OCI-LY7 (cell line): Measurements from ENCODE around the gene RICTOR.

ENCODE experiments used
- EZH2phosphoT487 ChIP-seq: fragments of 200-600 bp; sonication (generic); IDR thresholded peaks from 2 replicates; pipeline ENCODE4 v1.6.1; 2018; ENCODE audit warnings: low read depth, borderline replicate concordance, mild to moderate bottlenecking, mixed run types, antibody characterized with exemption, low read length, moderate library complexity, mixed read lengths
- TF ChIP-seq, protein P1 (sequence below): fragments of 200-600 bp; sonication (generic); conservative IDR thresholded peaks from 2 replicates; pipeline ENCODE4 v1.5.1; 2014; ENCODE audit warnings: mild to moderate bottlenecking, antibody characterized with exemption, low read length, moderate library complexity, mixed read lengths

GRCh38 chr5:39116344-39117170 is 42.4 kb upstream of the RICTOR start:
- TF ChIP-seq, protein P1, sequence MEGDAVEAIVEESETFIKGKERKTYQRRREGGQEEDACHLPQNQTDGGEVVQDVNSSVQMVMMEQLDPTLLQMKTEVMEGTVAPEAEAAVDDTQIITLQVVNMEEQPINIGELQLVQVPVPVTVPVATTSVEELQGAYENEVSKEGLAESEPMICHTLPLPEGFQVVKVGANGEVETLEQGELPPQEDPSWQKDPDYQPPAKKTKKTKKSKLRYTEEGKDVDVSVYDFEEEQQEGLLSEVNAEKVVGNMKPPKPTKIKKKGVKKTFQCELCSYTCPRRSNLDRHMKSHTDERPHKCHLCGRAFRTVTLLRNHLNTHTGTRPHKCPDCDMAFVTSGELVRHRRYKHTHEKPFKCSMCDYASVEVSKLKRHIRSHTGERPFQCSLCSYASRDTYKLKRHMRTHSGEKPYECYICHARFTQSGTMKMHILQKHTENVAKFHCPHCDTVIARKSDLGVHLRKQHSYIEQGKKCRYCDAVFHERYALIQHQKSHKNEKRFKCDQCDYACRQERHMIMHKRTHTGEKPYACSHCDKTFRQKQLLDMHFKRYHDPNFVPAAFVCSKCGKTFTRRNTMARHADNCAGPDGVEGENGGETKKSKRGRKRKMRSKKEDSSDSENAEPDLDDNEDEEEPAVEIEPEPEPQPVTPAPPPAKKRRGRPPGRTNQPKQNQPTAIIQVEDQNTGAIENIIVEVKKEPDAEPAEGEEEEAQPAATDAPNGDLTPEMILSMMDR: no peak
- TF ChIP-seq EZH2phosphoT487: no peak
